GM23338 (cell line): ENCODE data around the gene EXOSC3. TPM values are rescaled to one million over a fixed set of nuclear protein-coding genes. Genes with fewer than 3 reads are reported as not detected.

Source experiments
- CREB1 ChIP-seq: fragments of 250-450 bp; sonication (Bioruptor Pico); IDR thresholded peaks from 2 replicates; pipeline ENCODE4 v1.5.0; 2020; ENCODE audit warnings: low read depth, mild to moderate bottlenecking, moderate library complexity
- CTCF ChIP-seq, 2 experiments: fragments of 200-600 bp in 1 of 2; sonication (generic) in 1 of 2; conservative IDR thresholded peaks; 2 replicates each; pipeline versions ENCODE4 v1.5.1 to v1.6.1; 2016 to 2017; ENCODE audit warnings: antibody characterized with exemption in 2 of 2, low read depth in 2 of 2, mild to moderate bottlenecking in 2 of 2, moderate library complexity in 1 of 2
- ETS1 ChIP-seq: IDR thresholded peaks from 2 replicates; pipeline ENCODE4 v1.6.1; 2016; ENCODE audit warnings: antibody characterized with exemption
- EZH2 ChIP-seq: fragments of 200-600 bp; sonication (generic); IDR thresholded peaks from one replicate; pipeline ENCODE4 v1.8.0; 2017; ENCODE audit warnings: antibody characterized with exemption, mild to moderate bottlenecking, low read depth; ENCODE audit not compliant: unreplicated experiment
- EZH2phosphoT487 ChIP-seq: fragments of 200-600 bp; sonication (generic); IDR thresholded peaks from one replicate; pipeline ENCODE4 v1.8.1; 2018; ENCODE audit warnings: antibody characterized with exemption; ENCODE audit not compliant: unreplicated experiment
- NANOG ChIP-seq: IDR thresholded peaks from 2 replicates; pipeline ENCODE4 v1.6.1; 2016; ENCODE audit warnings: antibody characterized with exemption, borderline replicate concordance
- POLR2AphosphoS5 ChIP-seq: IDR thresholded peaks from 2 replicates; pipeline ENCODE4 v1.6.1; 2016; ENCODE audit warnings: antibody characterized with exemption, low read depth
- STAT1 ChIP-seq: IDR thresholded peaks from one replicate; pipeline ENCODE4 v1.6.1; 2016; ENCODE audit warnings: antibody characterized with exemption; ENCODE audit not compliant: unreplicated experiment
- ZNF114 ChIP-seq: fragments of 250-450 bp; sonication (Bioruptor Pico); IDR thresholded peaks from 2 replicates; pipeline ENCODE4 v1.5.0; 2020; ENCODE audit warnings: mild to moderate bottlenecking, moderate library complexity
- ZNF331 ChIP-seq: fragments of 250-450 bp; sonication (Bioruptor Pico); IDR thresholded peaks from 2 replicates; pipeline ENCODE4 v1.5.0; 2020; ENCODE audit warnings: low read depth, mild to moderate bottlenecking, moderate library complexity
- ZNF462 ChIP-seq: fragments of 250-450 bp; sonication (Bioruptor Pico); IDR thresholded peaks from 2 replicates; pipeline ENCODE4 v1.5.0; 2020; ENCODE audit warnings: mild to moderate bottlenecking, moderate library complexity
- polyA plus RNA-seq: library from polyadenylated mRNA; unstranded; fragments of >200 nt; fragmentation: Nextera tagmentation; extraction: Ambion mirVana; gene quantifications from 2 replicates; pipeline ENCODE4 v1.2.1, GENCODE V29; 2016
- total RNA-seq: library from RNA; depleted of rRNA; stranded (reverse); fragments of >200 nt; shearing (Covaris generic); gene quantifications from 2 replicates; pipeline ENCODE4 v1.2.3, GENCODE V29; 2014

The EXOSC3 gene
- total and polyA plus RNA-seq, 2 experiments from 2014 or later, result 62.3 to 149 TPM

- TF ChIP-seq ZNF462 (CRISPR knock-in tag), result no peak
- TF ChIP-seq NANOG, result no peak
- TF ChIP-seq EZH2, result no peak
- TF ChIP-seq CTCF (conservative IDR thresholded peaks at IDR 0.05; ENCODE audit: low read depth in 2 of 2), result no peak
- no peak for TF ChIP-seq STAT1
- TF ChIP-seq EZH2phosphoT487, result no peak
- TF ChIP-seq ZNF114 (CRISPR knock-in tag), result no peak
- no peak for TF ChIP-seq POLR2AphosphoS5
- no peak for TF ChIP-seq CREB1 (CRISPR knock-in tag)
- no peak for TF ChIP-seq ETS1
- TF ChIP-seq ZNF331 (CRISPR knock-in tag), result no peak
These were observed 35.3 kb upstream of the EXOSC3 start (continued) for GRCh38 chr9:37820142-37820541.
